AG09309 (cell line): ENCODE results near the gene HAO1.

Source experiments
- DNase-seq: peaks from one replicate; pipeline ENCODE4 v3.0.0-alpha.2; 2010; ENCODE audit warnings: low read depth
- H3K4me3 ChIP-seq: 2 replicates; pipeline ENCODE4 v1.5.1; 2011; ENCODE audit warnings: mild to moderate bottlenecking, low read depth, low read length, moderate library complexity; ENCODE audit not compliant: control insufficient read depth
- CTCF ChIP-seq: IDR thresholded peaks from 2 replicates; pipeline ENCODE4 v1.5.1; 2011; ENCODE audit warnings: mild to moderate bottlenecking, low read depth, low read length, inconsistent platforms; ENCODE audit not compliant: insufficient read depth, control insufficient read depth; ENCODE audit errors: missing control alignments

Gene HAO1

GRCh38 chr20:7933346-7933745 lies 6.9 kb downstream of the HAO1 start:
- no peak for DNase-seq
- TF ChIP-seq CTCF = no peak

GRCh38 chr20:7930343-7930742 lies 9.9 kb downstream of the HAO1 start:
- no peak for TF ChIP-seq CTCF
- no peak overlapping the region for H3K4me3 ChIP-seq
- DNase-seq = no peak

More at GRCh38 chr20:7933346-7933745, 6.9 kb downstream of the HAO1 start:
- H3K4me3 ChIP-seq = no peak overlapping the region

DNA sequence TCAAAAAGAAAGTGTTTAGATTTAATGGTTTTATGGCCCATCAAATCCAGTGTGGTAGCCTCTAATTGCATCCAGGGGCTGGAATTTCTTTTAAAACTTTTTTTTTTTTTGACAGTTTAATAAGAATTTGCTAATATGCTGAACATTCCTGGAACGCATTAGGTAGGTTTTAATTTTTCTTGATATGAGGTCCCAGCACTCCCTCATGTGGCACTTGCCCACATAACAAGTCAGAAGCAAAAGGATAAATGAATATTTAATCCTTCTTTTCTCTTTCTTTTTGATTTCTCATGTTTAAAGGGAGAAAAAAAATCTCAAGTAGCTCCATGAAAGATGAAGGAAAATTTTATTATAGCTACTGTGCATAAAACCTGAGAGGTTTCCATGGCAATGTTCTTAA lies 13.5 kb downstream of the HAO1 start:
- TF ChIP-seq CTCF = peak; percentile 61
- DNase-seq = peak; percentile 4
- no peak overlapping the region for H3K4me3 ChIP-seq

DNA sequence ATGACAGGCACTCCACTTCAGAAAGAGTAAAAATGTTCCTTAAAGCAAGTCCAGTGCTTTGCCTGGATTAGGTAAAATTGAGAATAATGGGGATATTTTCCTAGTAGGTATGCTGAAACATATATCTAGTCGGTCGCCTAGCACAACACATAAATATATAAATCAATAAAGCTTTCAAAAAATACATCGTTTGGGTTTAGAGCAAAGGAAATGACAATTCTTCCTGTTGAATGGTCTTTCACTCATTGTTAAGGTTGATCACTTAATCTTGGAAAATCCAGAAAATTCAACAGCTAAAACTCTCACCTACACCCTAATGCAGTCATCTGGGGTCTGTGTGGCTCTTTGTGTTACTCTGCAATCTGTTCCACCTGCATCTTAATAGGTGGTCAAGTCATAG lies 13.9 kb downstream of the HAO1 start:
- DNase-seq = no peak
- no peak overlapping the region for H3K4me3 ChIP-seq
- no peak for TF ChIP-seq CTCF

DNA sequence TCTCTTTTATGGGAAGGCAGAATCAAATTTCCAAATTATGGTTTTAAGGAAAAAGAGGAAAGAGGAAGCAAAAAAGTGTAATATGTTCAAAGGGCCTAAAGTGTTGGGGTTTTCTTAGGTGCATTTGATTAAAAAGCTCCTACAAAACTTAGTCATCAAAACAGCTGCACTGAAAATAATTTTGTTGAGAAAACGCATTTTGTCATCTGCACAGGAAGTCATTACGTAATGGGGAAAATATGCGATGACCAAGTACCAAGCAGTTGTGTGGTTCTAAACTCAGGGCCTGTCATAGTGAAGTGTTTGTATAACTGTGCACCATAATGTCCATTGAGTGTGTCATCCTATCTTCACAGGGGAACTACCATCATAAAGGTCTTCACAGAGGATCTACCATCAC lies 15.6 kb downstream of the HAO1 start:
- no peak for TF ChIP-seq CTCF
- H3K4me3 ChIP-seq = no peak overlapping the region
- peak; percentile 71 for DNase-seq

GRCh38 chr20:7916648-7917047 lies 23.6 kb downstream of the HAO1 start:
- TF ChIP-seq CTCF = no peak
- H3K4me3 ChIP-seq = no peak overlapping the region
- DNase-seq = no peak

DNA sequence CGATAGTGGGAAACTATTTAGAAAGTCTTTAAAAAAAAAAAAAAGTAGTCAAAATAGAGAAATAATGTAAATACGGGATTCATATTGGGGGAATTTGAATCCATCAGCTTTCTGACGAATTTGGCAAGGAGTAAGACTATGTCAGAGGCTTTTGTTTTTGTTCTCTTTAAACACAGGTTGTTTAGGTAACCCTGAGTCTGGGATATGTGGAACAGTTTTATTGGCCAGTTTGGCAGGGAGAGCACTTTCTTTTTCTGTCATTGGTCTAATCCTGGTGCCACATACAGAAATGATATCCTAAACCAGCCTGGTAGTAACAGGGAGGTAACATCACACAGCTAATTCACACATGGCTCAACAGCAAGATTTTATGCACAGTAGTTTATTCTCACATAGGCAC lies 27.7 kb downstream of the HAO1 start:
- TF ChIP-seq CTCF = no peak
- no peak overlapping the region for H3K4me3 ChIP-seq
- no peak for DNase-seq
